Vagina (tissue), 2 donors: ENCODE measurements around the gene GPR161.

Experiments used
- CTCF ChIP-seq, 3 experiments: fragments of 450-650 bp in 2 of 3; fragments of 200-600 bp in 1 of 3; sonication (generic) in 1 of 3; IDR thresholded peaks; one replicate each; pipeline ENCODE4 v1.5.1; 2017 to 2019; ENCODE audit warnings: antibody characterized with exemption in 3 of 3, mild to moderate bottlenecking in 2 of 3, moderate library complexity in 2 of 3
- POLR2A ChIP-seq, 2 donors: fragments of 450-650 bp; IDR thresholded peaks; one replicate each; pipeline ENCODE4 v1.6.1; 2017; ENCODE audit warnings: antibody characterized with exemption in 2 of 2, mild to moderate bottlenecking in 2 of 2, moderate library complexity in 2 of 2
- POLR2AphosphoS5 ChIP-seq, 2 donors: sonication (generic); formaldehyde crosslinking; IDR thresholded peaks; one replicate each; pipeline ENCODE4 v1.9.0; 2017; ENCODE audit warnings: antibody characterized with exemption in 2 of 2, mild to moderate bottlenecking in 2 of 2, low read depth in 1 of 2; ENCODE audit not compliant: insufficient read depth in 1 of 2

DNA sequence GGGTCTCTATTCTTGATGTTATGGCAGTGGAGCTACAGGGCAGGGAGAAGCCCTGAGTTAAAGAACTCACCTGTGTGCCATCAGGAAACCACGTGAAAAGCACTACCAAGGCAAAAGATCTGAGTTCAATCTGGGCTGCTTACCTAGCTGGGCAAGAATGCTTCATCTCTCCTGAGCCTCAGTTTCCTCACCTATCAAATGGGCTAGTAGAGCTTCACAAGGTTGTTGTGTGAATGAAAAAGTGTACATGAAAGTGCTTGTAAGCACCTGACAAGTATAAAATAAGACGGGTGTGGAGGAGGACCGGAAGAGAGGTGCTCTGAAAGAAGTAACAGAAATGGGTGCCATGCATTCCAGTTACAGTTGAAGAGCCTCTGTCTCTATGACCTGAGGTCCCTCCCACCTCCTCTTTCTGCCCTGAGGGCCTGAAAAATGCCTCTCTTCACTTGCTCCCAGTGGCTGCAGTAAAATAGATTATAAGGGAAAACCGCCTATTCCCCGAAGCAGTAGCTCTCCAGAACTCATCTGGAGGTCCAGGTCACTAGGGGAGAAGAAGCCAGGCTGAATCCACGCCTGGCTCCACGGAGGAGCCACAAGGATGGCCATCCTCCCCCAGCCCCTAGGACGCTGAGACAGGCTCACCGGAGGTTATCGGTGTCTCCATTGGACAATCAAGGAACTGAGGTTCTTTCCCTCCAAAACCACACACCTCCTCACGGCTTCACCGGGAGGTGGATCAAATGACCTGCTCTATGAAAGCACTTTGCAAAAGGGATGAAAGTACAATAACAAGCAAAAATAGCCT, 1.4 kb downstream of the GPR161 start:
- TF ChIP-seq CTCF (IDR thresholded peaks at IDR 0.05), result no peak
- TF ChIP-seq POLR2A (IDR thresholded peaks at IDR 0.05), result no peak
- TF ChIP-seq POLR2AphosphoS5 (IDR thresholded peaks at IDR 0.05; ENCODE audit: insufficient read depth in 1 of 2, low read depth in 1 of 2), result no peak
